GM13976 (cell line): Measurements from ENCODE around the gene PBX4.

ENCODE experiments used
- DNase-seq: peaks from one replicate; pipeline ENCODE4 v3.0.0; 2012; ENCODE audit warnings: low spot score
- in situ Hi-C: fragments of 300-500 bp; cut with MboI; formaldehyde crosslinking; loops from one replicate; pipeline ENCODE4 v1.12.0; 2022; ENCODE audit warnings: low sequenced_read_pairs, mixed read lengths, inconsistent platforms; ENCODE audit not compliant: unreplicated experiment
- TF ChIP-seq, protein P1 (sequence below): IDR thresholded peaks from 2 replicates; pipeline ENCODE4 v1.5.1; 2012; ENCODE audit warnings: borderline replicate concordance, mild to moderate bottlenecking; ENCODE audit not compliant: insufficient read depth; ENCODE audit errors: extremely low read depth, missing control alignments, control extremely low read depth

Gene PBX4

DNA sequence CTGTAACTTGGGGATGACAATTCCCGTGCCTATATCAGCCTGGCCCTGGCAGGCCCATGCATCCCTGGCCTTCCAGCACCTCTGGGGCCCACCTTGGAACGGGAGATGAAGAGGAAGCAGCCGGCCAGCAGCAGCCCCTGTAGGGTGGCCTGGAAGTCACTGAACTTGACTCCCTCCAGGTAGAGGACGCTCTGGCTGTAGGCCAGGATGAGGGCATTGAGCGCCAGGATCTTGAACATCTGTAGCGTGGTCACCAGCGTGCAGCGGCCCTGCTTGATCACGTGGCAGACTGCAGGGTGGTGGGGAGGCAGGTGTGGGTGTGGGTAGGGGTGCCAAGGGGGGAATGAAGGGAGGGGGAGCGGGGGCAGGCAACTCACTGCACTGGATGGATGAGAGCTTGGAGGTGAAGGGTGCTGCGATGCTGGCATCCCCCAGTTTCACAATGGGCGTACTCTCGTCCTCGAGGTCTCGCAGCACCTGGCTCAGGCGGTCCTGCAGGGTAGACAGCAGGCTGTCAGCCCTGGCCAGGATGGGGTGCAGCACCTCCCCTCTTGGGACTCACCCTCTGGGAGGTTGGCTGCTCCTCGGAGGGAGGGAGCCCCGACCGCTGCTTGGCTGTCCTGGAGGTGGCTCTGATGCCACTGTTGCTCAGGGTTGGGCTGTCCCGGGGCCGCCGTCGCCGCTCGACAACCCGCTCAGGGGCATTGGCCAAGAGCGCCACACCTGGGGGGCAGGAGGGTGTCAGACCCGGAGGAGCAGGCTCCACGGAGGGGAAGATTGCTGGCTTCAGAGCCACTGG, 28.7 kb upstream of the PBX4 start:
- TF ChIP-seq, protein P1, sequence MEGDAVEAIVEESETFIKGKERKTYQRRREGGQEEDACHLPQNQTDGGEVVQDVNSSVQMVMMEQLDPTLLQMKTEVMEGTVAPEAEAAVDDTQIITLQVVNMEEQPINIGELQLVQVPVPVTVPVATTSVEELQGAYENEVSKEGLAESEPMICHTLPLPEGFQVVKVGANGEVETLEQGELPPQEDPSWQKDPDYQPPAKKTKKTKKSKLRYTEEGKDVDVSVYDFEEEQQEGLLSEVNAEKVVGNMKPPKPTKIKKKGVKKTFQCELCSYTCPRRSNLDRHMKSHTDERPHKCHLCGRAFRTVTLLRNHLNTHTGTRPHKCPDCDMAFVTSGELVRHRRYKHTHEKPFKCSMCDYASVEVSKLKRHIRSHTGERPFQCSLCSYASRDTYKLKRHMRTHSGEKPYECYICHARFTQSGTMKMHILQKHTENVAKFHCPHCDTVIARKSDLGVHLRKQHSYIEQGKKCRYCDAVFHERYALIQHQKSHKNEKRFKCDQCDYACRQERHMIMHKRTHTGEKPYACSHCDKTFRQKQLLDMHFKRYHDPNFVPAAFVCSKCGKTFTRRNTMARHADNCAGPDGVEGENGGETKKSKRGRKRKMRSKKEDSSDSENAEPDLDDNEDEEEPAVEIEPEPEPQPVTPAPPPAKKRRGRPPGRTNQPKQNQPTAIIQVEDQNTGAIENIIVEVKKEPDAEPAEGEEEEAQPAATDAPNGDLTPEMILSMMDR: no peak
- DNase-seq: no peak
- in situ Hi-C loops: loop anchor here (25.0 kb wide), 1 partner anchor 285 kb away; no protein-coding TSS in a partner anchor

DNA sequence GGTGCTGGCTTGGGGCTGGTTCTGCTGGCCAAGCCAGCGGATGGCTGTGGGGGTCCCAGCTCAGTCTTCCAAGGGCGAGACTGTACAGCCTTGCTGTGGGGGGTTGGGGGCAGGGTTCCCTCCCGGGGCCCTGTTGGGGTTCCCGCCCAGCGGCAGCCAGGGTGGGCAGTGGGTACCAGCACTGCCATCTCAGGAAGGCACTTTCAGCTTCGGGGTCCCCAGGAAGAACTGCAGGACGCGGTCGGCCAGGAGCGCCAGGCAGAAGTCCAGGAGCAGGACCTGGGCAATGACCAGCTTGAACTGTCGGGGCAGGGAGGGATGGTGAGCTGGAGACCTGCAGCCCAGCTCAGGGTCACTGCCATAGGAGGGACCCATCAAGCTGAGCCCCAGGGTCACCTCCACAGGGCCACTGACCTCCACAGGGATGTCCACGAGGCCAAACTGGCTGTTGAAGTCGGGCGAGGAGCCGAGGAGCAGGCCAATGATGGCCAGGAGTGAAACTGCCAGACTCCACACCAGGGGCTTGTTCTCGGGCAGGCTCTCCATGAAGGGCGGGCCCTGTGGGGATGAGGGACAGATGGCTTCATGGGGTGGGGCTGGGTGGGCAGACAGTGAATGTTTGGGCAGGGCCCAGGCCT, 26.9 kb upstream of the PBX4 start:
- no peak for DNase-seq
- in situ Hi-C loops: loop anchor here (25.0 kb wide), 1 partner anchor 283 kb away; no protein-coding TSS in a partner anchor
- TF ChIP-seq, protein P1: no peak

GRCh38 chr19:19644054-19644388, 25.5 kb upstream of the PBX4 start:
- TF ChIP-seq, protein P1: no peak
- no peak for DNase-seq
- in situ Hi-C loops: loop anchor here (5.0 to 25.0 kb wide), 2 partner anchors 107 to 282 kb away; partner anchors contain the start of gene CILP2

- TF ChIP-seq, protein P1: peak; percentile 88
- in situ Hi-C loops: loop anchor here (5.0 to 25.0 kb wide), 2 partner anchors 106 to 281 kb away; partner anchors contain the start of gene CILP2
- peak; percentile 97 for DNase-seq
Observed at GRCh38 chr19:19643158-19644053, 24.9 kb upstream of the PBX4 start, which contains the start of gene GMIP. Gene GMIP, minus strand, starts transcription at chr19:19643657. Its CDS starts 128 bp downstream, at chr19:19643529.

- TF ChIP-seq, protein P1: no peak
- in situ Hi-C loops: loop anchor here (5.0 to 25.0 kb wide), 2 partner anchors 105 to 280 kb away; partner anchors contain the start of gene CILP2
Observed at GRCh38 chr19:19642506-19643157, 24.1 kb upstream of the PBX4 start.

More at GRCh38 chr19:19642506-19643157, 24.1 kb upstream of the PBX4 start:
- peak; percentile 77 for DNase-seq
